Prostate gland (tissue), 2 donors: ENCODE data around the gene NAV2.

Experiments used
- POLR2AphosphoS5 ChIP-seq: sonication (generic); formaldehyde crosslinking; IDR thresholded peaks from one replicate; pipeline ENCODE4 v1.6.1; 2017; ENCODE audit warnings: antibody characterized with exemption
- TF ChIP-seq, protein P1 (sequence below), 4 experiments: fragments of 200-600 bp in 2 of 4; fragments of 450-650 bp in 2 of 4; sonication (generic) in 2 of 4; IDR thresholded peaks; 1 replicate in 3 of 4; 2 replicates in 1 of 4; pipeline ENCODE4 v1.5.1; 2016 to 2019; ENCODE audit warnings: antibody characterized with exemption in 4 of 4, mild to moderate bottlenecking in 2 of 4, moderate library complexity in 2 of 4

DNA sequence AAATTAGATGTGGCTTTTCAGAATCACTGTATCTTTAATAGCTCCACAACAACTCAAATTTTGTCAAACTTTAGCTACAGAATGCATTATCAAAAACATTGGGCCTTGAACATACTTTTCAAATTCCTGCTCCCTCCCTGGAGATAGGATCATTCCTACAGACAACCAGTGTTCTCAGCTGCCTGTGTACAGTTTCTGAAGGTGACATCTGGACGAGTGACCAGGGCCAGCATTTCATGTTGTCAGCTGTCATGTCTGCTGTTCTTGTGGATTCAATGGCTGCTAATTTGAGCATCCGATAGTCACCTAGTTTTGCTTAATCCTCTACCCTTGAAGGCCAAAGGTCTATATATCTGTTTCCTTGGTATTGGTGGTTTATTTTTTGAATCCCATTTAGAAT, 259.5 kb downstream of the NAV2 start:
- TF ChIP-seq, protein P1, sequence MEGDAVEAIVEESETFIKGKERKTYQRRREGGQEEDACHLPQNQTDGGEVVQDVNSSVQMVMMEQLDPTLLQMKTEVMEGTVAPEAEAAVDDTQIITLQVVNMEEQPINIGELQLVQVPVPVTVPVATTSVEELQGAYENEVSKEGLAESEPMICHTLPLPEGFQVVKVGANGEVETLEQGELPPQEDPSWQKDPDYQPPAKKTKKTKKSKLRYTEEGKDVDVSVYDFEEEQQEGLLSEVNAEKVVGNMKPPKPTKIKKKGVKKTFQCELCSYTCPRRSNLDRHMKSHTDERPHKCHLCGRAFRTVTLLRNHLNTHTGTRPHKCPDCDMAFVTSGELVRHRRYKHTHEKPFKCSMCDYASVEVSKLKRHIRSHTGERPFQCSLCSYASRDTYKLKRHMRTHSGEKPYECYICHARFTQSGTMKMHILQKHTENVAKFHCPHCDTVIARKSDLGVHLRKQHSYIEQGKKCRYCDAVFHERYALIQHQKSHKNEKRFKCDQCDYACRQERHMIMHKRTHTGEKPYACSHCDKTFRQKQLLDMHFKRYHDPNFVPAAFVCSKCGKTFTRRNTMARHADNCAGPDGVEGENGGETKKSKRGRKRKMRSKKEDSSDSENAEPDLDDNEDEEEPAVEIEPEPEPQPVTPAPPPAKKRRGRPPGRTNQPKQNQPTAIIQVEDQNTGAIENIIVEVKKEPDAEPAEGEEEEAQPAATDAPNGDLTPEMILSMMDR (IDR thresholded peaks at IDR 0.05) = no peak
- TF ChIP-seq POLR2AphosphoS5 = no peak
